ENCODE results near the gene SNTB2.

- TF ChIP-seq ZNF274 (IDR thresholded peaks at IDR 0.05; ENCODE audit: low read depth, low read length) (no peak), SUZ12 (IDR thresholded peaks at IDR 0.05; ENCODE audit: extremely low read depth, insufficient read depth, insufficient read length) (no peak), YY1 (IDR thresholded peaks at IDR 0.05; ENCODE audit: insufficient read depth, insufficient read length) (no peak)
Observed at GRCh38 chr16:69309316-69309715, 122.4 kb downstream of the SNTB2 start.

All from NT2/D1 (cell line).